NCI-H2171 treated with DMSO at 0.1 percent for 48 hours (cell line): ENCODE results near the gene STX4.
"Not testable (repeated sequence)": the region's sequence is repeated elsewhere in the genome, so short reads cannot be mapped to it uniquely, and the experiment has no call there.

Experiments
- DNase-seq: peaks from one replicate; lab custom pipeline; 2025; lab: John Stamatoyannopoulos, UW

Gene STX4

GRCh38 chr16:30998852-30999761 is 34.3 kb upstream of the STX4 start:
- DNase-seq = peak; percentile 5

- no peak for DNase-seq
Measured at GRCh38 chr16:31000671-31001382, 32.5 kb upstream of the STX4 start.

GRCh38 chr16:31001507-31002249 is 31.7 kb upstream of the STX4 start:
- DNase-seq = no peak

GRCh38 chr16:31002250-31002700 is 31.1 kb upstream of the STX4 start:
- no peak for DNase-seq

- no peak for DNase-seq
Measured at GRCh38 chr16:31002862-31003341, 30.5 kb upstream of the STX4 start.

- DNase-seq = no peak
Measured at GRCh38 chr16:31003744-31004143, 29.6 kb upstream of the STX4 start.

- no peak for DNase-seq
Measured at GRCh38 chr16:31004658-31005057, 28.7 kb upstream of the STX4 start.

GRCh38 chr16:31005350-31006085 is 27.8 kb upstream of the STX4 start:
- peak; percentile 8 for DNase-seq

GRCh38 chr16:31006086-31006385 is 27.3 kb upstream of the STX4 start:
- DNase-seq = peak; percentile 81

GRCh38 chr16:31006589-31006988 is 26.8 kb upstream of the STX4 start:
- no peak for DNase-seq

- DNase-seq = no peak
Measured at GRCh38 chr16:31007684-31008083, 25.7 kb upstream of the STX4 start.

GRCh38 chr16:31008149-31008548 is 25.2 kb upstream of the STX4 start:
- DNase-seq = no peak

GRCh38 chr16:31008551-31008950 is 24.8 kb upstream of the STX4 start:
- DNase-seq = no peak

- DNase-seq = no peak
Measured at GRCh38 chr16:31009120-31009519, 24.2 kb upstream of the STX4 start.

GRCh38 chr16:31009894-31010584 is 23.3 kb upstream of the STX4 start:
- DNase-seq = no peak

- peak; percentile 73 for DNase-seq
Measured at GRCh38 chr16:31010585-31011325, 22.6 kb upstream of the STX4 start, which contains the start of gene STX1B. STX1B (minus strand) TSS chr16:31010638; CDS start chr16:31010396, 242 bp downstream.

GRCh38 chr16:31011815-31012214 is 21.5 kb upstream of the STX4 start:
- not testable (repeated sequence) for DNase-seq

GRCh38 chr16:31013292-31013691 is 20.1 kb upstream of the STX4 start:
- DNase-seq = not testable (repeated sequence)

- DNase-seq = no peak
Measured at GRCh38 chr16:31016018-31016417, 17.3 kb upstream of the STX4 start.

- DNase-seq = not testable (repeated sequence)
Measured at GRCh38 chr16:31017756-31018155, 15.6 kb upstream of the STX4 start.
